ACC112 (cell line): ENCODE results near the gene MOB3B.
"Not testable (repeated sequence)": the region's sequence is repeated elsewhere in the genome, so short reads cannot be mapped to it uniquely, and the experiment has no call there.

Experiments
- H2AFZ ChIP-seq: fragments of 200-600 bp; sonication (generic); one replicate; pipeline ENCODE4 v1.6.0; 2017; ENCODE audit warnings: antibody characterized with exemption, low read length; ENCODE audit not compliant: unreplicated experiment
- H3K27ac ChIP-seq: fragments of 200-600 bp; sonication (generic); 2 replicates; pipeline ENCODE4 v1.5.1; 2014; ENCODE audit warnings: low read depth, mild to moderate bottlenecking, antibody characterized with exemption, low read length, moderate library complexity
- H3K27me3 ChIP-seq: fragments of 200-600 bp; sonication (generic); 2 replicates; pipeline ENCODE4 v1.6.1; 2014; ENCODE audit warnings: mild to moderate bottlenecking, antibody characterized with exemption, low read length, moderate library complexity, mixed read lengths; ENCODE audit not compliant: insufficient read depth
- H3K36me3 ChIP-seq: fragments of 200-600 bp; sonication (generic); 2 replicates; pipeline ENCODE4 v1.6.1; 2016; ENCODE audit warnings: mild to moderate bottlenecking, antibody characterized with exemption, low read length, moderate library complexity, mixed read lengths; ENCODE audit not compliant: insufficient read depth
- H3K4me1 ChIP-seq: fragments of 200-600 bp; sonication (generic); one replicate; pipeline ENCODE4 v1.6.1; 2016; ENCODE audit warnings: low read length, mixed read lengths; ENCODE audit not compliant: insufficient read depth, unreplicated experiment, control insufficient read depth
- H3K4me3 ChIP-seq: fragments of 200-600 bp; sonication (generic); 2 replicates; pipeline ENCODE4 v1.5.1; 2014; ENCODE audit warnings: mild to moderate bottlenecking, low read depth, low read length
- H3K79me2 ChIP-seq: fragments of 200-600 bp; sonication (generic); one replicate; pipeline ENCODE4 v1.6.0; 2016; ENCODE audit warnings: low read length; ENCODE audit not compliant: control insufficient read depth, unreplicated experiment, insufficient read depth

Gene MOB3B

DNA sequence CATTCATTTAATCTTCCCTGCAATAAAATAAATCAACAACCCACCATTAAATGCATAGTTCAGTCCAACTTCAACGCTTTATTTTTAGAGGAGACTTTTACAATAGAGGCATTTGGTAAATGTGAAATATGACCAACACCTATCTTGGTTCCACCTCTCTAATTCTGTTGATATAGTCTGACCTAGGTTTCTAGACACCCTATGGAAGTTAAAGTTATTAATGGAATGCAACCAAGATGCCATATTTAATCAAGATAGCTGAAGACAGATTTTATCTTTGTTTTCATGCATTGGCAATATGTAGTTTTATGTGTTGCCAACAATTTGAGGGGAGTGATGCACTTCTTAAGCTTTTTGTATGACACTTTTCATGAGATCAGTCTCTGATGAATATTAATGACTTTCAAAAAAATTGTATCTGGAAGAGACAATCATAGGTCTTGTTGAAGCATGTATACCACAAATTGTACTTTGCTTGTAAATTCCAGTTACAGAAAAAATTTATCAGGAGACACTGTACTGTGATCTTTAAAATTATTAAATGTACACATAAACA, 107.3 kb downstream of the MOB3B start:
- Histone ChIP-seq H2AFZ (no peak overlapping the region), H3K27me3 (no peaks in the 10 kb centered on the region), H3K36me3 (no peaks in the 10 kb centered on the region), H3K4me1 (peaks cover 18% of the 10 kb centered on the region), H3K4me3 (no peak overlapping the region), H3K27ac (no peak overlapping the region), H3K79me2 (no peaks in the 10 kb centered on the region)

DNA sequence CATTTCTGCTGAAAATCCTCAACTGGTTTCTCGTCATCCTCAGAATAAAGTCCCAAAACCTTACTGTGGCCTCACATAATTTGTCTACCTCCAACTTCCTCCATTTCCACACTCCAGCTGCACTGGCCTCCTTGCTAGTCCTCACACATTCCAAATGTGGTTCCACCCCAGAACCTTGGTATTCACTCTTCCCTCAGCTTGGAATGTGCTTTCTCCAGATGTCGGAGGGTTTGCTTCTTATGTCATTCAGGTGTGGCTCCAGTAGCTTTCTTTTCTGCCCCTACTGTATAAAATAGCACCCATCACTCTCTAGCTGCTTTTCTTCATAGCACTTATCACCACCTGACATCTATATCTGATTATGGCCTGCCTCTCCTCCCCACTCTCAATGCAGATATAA, 108.0 kb downstream of the MOB3B start:
- H3K36me3 ChIP-seq: no peaks in the 10 kb centered on the region
- H3K4me1 ChIP-seq: peaks cover 12% of the 10 kb centered on the region
- no peak overlapping the region for H3K27ac ChIP-seq
- no peaks in the 10 kb centered on the region for H3K27me3 ChIP-seq
- no peak overlapping the region for H3K4me3 ChIP-seq
- no peaks in the 10 kb centered on the region for H3K79me2 ChIP-seq
- H2AFZ ChIP-seq: no peak overlapping the region

DNA sequence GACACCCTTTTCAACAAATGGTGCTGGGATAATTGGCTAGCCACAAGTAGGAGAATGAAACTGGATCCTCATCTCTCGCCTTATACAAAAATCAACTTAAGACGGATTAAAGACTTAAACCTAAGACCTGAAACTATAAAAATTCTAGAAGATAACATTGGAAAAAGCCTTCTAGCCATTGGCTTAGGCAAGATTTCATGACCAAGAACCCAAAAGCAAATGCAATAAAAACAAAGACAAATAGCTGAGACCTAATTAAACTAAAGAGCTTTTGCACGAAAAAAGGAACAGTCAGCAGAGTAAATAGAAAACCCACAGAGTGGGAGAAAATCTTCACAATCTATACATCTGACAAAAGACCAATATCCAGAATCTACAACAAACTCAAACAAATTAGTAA, 110.1 kb downstream of the MOB3B start:
- H3K4me3 ChIP-seq, H3K4me1 ChIP-seq, H3K36me3 ChIP-seq, H2AFZ ChIP-seq, H3K27me3 ChIP-seq, H3K79me2 ChIP-seq, H3K27ac ChIP-seq: not testable (repeated sequence)

DNA sequence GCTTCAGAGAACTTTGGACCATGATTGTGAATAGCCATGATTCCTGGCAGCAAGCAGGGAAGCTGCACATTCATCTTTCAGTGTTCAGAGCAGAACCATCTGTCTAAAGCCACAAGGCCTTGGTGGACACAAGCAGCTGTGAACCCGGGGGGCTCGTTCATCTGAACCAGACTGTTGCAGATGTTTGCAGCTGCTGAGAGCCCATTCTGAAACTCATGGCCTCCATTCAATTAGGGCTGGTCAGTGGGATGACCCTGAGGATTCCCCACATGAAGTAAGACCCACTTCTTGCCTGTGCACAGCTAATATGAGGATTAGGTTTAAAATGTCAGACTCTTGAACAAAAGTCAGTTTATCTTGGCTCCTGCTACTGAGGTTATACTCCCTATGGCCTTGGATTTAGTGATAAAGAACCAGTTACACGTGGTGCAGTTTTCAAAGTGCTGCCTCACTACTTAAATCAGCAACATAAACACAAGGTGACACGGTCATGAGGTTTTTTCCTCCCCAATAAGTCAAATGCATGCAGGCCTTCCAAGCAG, 115.3 kb downstream of the MOB3B start:
- Histone ChIP-seq H3K4me1 (peaks cover 13% of the 10 kb centered on the region), H3K27ac (no peak overlapping the region), H3K36me3 (no peaks in the 10 kb centered on the region), H3K27me3 (no peaks in the 10 kb centered on the region), H3K79me2 (no peaks in the 10 kb centered on the region), H3K4me3 (peak overlapping the region; percentile 81), H2AFZ (peak overlapping the region; percentile 99)

DNA sequence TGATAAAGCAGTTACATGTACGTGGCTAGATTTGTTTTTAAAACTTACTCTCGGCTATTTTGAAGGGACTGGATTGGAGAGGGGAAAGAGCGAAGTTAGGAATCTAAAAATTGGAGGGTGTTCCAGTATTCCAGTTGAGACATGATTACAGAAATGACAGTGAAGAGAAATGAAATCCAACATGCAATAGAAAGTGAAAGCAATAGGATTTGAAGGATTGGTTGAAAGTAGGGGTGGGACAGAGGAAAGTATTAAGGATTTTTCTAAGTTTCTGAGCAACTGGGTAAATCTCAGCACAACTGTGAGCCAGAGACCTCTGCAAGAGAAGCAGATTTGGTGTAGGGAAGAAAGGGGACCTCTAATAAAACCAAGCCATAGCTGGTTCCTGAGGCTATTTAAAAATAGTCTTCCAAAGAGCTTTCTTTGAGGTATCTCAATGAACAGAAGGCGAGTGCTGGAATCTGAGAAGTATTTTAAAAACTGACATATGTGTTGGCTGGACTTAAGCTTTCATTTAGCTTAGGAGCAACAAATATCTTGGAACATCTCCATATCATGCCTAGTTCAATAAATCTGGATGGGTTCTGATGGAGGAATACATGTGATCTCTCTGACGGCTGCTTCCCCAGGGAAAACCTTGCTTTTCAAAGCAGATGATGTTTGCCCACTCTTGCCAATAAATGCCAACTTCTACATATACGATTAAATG, 115.9 kb downstream of the MOB3B start:
- Histone ChIP-seq H3K4me1 (peaks cover 15% of the 10 kb centered on the region), H2AFZ (peak overlapping the region; percentile 99), H3K27me3 (no peaks in the 10 kb centered on the region), H3K27ac (no peak overlapping the region), H3K36me3 (no peaks in the 10 kb centered on the region), H3K4me3 (peak overlapping the region; percentile 81), H3K79me2 (no peaks in the 10 kb centered on the region)

DNA sequence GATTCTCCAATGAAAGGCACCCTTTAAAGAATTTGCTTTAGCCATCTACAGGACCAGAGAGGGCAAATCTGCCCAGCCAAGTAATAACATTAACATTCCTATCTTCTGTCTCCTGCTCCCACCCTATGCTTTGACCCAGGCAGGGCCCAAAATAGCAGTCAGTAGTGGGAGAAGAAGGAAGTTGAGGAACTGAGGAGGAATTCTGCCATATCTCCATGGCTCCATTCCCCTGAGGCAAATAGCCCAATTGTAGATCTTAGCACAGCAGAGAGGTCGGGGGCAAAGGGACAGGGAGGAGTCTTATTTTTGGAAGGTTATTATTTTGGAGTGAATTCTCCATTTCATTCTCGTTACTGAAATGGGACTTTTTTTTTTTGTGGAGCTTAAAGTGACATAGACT, 116.7 kb downstream of the MOB3B start:
- Histone ChIP-seq H3K27me3 (no peaks in the 10 kb centered on the region), H3K79me2 (no peaks in the 10 kb centered on the region), H3K27ac (no peak overlapping the region), H3K4me1 (peaks cover 22% of the 10 kb centered on the region), H3K36me3 (no peaks in the 10 kb centered on the region), H3K4me3 (peak overlapping the region; percentile 81), H2AFZ (peak overlapping the region; percentile 99)

DNA sequence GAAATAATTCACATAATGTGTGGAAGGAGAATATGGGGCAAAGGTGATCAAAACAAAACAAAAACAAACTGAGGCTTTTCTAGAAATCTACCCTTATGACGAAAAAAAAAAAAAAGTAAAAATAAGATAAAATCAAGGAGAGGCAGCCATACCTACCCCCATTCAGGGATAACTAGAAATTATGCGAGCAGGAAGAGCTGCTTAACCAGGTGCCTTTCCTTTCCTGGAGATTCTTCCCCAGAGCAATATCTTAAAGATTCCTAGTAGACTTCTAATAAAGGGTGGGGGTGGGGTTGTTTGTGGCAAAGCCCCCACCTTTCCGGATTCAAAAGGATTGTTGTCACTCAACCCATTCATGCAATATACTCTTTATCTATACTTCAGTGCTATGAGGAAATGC, 117.5 kb downstream of the MOB3B start:
- Histone ChIP-seq H3K4me3 (no peak overlapping the region), H2AFZ (no peak overlapping the region), H3K36me3 (no peaks in the 10 kb centered on the region), H3K4me1 (peaks cover 29% of the 10 kb centered on the region), H3K27me3 (no peaks in the 10 kb centered on the region), H3K79me2 (no peaks in the 10 kb centered on the region), H3K27ac (no peak overlapping the region)

DNA sequence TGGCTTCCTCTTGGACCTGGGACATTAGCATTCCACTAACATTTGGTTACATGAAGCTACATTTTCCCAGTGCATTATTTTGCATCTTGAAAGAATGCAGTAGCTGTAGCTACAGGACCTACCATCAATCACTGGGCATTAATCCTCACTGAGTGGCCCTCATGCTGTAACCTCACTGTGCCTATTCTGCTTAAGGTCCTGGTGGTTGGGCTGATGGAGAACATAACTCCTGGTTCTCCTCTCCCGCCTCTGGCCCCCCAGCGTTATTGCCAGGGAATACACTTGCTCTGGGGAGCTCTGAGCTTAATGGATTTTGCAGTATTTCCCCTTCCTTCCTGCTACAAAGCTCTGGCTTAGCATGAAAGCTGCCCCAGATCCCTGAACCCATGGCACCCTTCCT, 121.1 kb downstream of the MOB3B start:
- Histone ChIP-seq H3K4me1 (peaks cover 21% of the 10 kb centered on the region), H3K27me3 (no peaks in the 10 kb centered on the region), H3K36me3 (no peaks in the 10 kb centered on the region), H3K4me3 (peak overlapping the region; percentile 47; the same call in 1 of the 2 replicates), H3K79me2 (no peaks in the 10 kb centered on the region), H3K27ac (0 out of 2 replicates have a peak overlapping the region, but pooled peaks have one; percentile 40), H2AFZ (peak overlapping the region; percentile 59)

DNA sequence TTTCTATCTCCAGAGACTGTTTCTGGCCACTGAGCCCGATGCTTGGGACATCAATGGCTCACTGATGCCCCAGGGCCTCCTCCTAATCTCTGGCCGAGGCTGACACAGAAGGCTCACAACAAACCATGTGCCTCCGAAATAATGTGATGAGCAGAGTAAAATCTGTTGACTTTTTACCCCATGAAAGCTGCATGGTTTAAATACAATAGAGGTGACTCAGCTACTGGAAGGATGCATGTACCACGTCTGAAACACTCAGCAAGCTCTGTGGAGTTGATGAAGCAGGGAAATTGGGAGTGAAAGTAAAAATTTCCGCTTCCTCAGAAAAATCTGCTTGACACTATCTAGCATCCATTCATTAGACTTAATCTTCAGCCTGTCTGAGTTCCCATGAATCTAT, 121.6 kb downstream of the MOB3B start:
- Histone ChIP-seq H3K4me3 (peak overlapping the region; percentile 47; the same call in 1 of the 2 replicates), H3K4me1 (peaks cover 18% of the 10 kb centered on the region), H3K27ac (peak overlapping the region; percentile 40), H3K79me2 (no peaks in the 10 kb centered on the region), H2AFZ (peak overlapping the region; percentile 59), H3K36me3 (no peaks in the 10 kb centered on the region), H3K27me3 (0 out of 2 replicates have a peak, but pooled peaks cover under 1% of the 10 kb centered on the region)

DNA sequence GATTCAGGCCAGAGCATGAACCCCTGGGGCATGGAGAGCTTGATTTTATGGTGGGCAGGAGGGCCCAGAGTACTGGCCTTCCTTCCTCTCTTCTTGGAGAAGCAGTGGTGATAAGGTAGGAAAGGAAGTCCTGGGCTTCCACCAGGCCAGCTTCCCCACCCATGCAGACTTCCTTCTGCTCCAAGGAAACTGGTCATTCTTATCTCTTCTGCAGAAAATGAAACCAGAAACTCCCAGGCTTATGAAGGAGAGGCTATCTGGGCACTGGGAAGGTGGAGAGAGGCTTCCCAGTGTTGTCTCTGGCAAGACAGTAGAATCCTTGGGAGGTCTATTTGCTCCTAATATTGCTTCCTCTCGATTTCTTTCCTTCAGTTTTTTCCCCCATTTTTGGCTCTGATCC, 122.1 kb downstream of the MOB3B start:
- Histone ChIP-seq H3K79me2 (no peaks in the 10 kb centered on the region), H3K27ac (peak overlapping the region; percentile 40), H3K4me1 (peaks cover 15% of the 10 kb centered on the region), H3K4me3 (peak overlapping the region; percentile 47; the same call in 1 of the 2 replicates), H2AFZ (peak overlapping the region; percentile 59), H3K27me3 (peaks cover 6% of the 10 kb centered on the region), H3K36me3 (no peaks in the 10 kb centered on the region)

DNA sequence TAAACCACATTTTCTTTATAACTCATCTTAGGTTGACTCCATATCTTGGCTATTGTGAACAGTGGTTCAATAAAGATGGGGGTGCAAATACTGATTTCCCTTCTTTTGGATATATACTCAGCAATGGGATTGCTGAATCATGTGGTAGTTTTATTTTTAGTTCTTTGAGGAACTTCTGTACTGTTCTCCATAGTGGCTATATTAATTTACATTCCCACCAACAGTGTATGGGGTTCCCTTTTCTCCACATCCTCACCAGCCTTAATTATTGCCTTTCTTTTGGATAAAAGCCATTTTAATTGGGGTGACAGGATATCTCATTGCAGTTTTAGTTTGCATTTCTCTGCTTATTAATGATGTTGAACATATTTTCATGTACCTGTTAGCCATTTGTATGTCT, 125.0 kb downstream of the MOB3B start:
- H3K4me1 ChIP-seq: peaks cover 15% of the 10 kb centered on the region

More for the DNA sequence above, 125.0 kb downstream of the MOB3B start:
- Histone ChIP-seq H3K27me3 (peaks cover 31% of the 10 kb centered on the region), H3K4me3 (no peak overlapping the region), H3K36me3 (no peaks in the 10 kb centered on the region), H2AFZ (no peak overlapping the region), H3K79me2 (no peaks in the 10 kb centered on the region), H3K27ac (no peak overlapping the region)
